HEK293 (cell line): ENCODE data around the gene SLC6A11.

Experiments
- CTCF ChIA-PET: fragments of 350-600 bp; formaldehyde crosslinking; extraction: SDS; loops from one replicate; lab custom pipeline; 2021; ENCODE audit warnings: antibody characterized with exemption; lab: Yijun Ruan, JAX
- POLR2A ChIA-PET: fragments of 300-600 bp; formaldehyde crosslinking; extraction: SDS; loops from one replicate; lab custom pipeline; 2020; ENCODE audit warnings: antibody characterized with exemption, inconsistent platforms; lab: Yijun Ruan, JAX
- H3K27ac ChIP-seq: fragments of 200-500 bp; sonication (Bioruptor generic); 2 replicates; pipeline ENCODE4 v1.5.1; 2014; ENCODE audit warnings: low read depth, low read length, control low read depth, inconsistent platforms; ENCODE audit errors: extremely low read depth
- H3K36me3 ChIP-seq, 2 experiments: fragments of 200-500 bp in 1 of 2; sonication (Bioruptor generic) in 1 of 2; 1 replicate in 1 of 2; 2 replicates in 1 of 2; pipeline ENCODE4 v1.5.1; 2014 to 2017; ENCODE audit warnings: inconsistent platforms in 2 of 2, low read length in 2 of 2; ENCODE audit not compliant: control insufficient read depth in 2 of 2, insufficient read depth in 1 of 2
- H3K4me1 ChIP-seq: fragments of 200-500 bp; sonication (Bioruptor generic); 2 replicates; pipeline ENCODE4 v1.5.1; 2014; ENCODE audit warnings: mild to moderate bottlenecking, low read length, inconsistent platforms; ENCODE audit not compliant: control insufficient read depth, insufficient read depth
- H3K4me3 ChIP-seq: 2 replicates; pipeline ENCODE4 v1.5.1; 2011; ENCODE audit warnings: low read depth, mild to moderate bottlenecking, control low read depth, low read length, moderate library complexity
- H3K9me3 ChIP-seq: fragments of 200-500 bp; sonication (Bioruptor generic); 2 replicates; pipeline ENCODE4 v1.5.1; 2014; ENCODE audit warnings: low read depth, low read length, inconsistent platforms; ENCODE audit not compliant: control insufficient read depth, insufficient read depth
- BCL6B ChIP-seq: fragments of 450-650 bp; formaldehyde crosslinking; IDR thresholded peaks from 2 replicates; pipeline ENCODE4 v1.5.1; 2017; ENCODE audit warnings: missing biosample characterization, missing genetic modification characterization
- EGR2 ChIP-seq: fragments of 450-650 bp; formaldehyde crosslinking; IDR thresholded peaks from 2 replicates; pipeline ENCODE4 v1.5.1; 2016; ENCODE audit warnings: low read depth, missing biosample characterization, missing genetic modification characterization
- FEZF1 ChIP-seq: fragments of 450-650 bp; formaldehyde crosslinking; IDR thresholded peaks from 2 replicates; pipeline ENCODE4 v1.5.1; 2016; ENCODE audit warnings: missing biosample characterization, missing genetic modification characterization
- HOXD13 ChIP-seq: sonication (generic); formaldehyde crosslinking; IDR thresholded peaks from 2 replicates; pipeline ENCODE4 v1.8.0; 2022; ENCODE audit warnings: missing genetic modification reagents, borderline replicate concordance
- PBX3 ChIP-seq: sonication (generic); formaldehyde crosslinking; IDR thresholded peaks from 2 replicates; pipeline ENCODE4 v1.8.1; 2022; ENCODE audit warnings: mild to moderate bottlenecking, moderate library complexity, missing genetic modification reagents
- PRDM4 ChIP-seq: fragments of 450-650 bp; formaldehyde crosslinking; IDR thresholded peaks from 2 replicates; pipeline ENCODE4 v1.5.1; 2017; ENCODE audit warnings: missing biosample characterization, missing genetic modification characterization
- SP2 ChIP-seq: fragments of 450-650 bp; formaldehyde crosslinking; IDR thresholded peaks from 2 replicates; pipeline ENCODE4 v1.5.1; 2016; ENCODE audit warnings: missing biosample characterization, missing genetic modification characterization
- ZBTB17 ChIP-seq: fragments of 450-650 bp; formaldehyde crosslinking; IDR thresholded peaks from 2 replicates; pipeline ENCODE4 v1.5.1; 2016; ENCODE audit warnings: missing biosample characterization, missing genetic modification characterization
- ZBTB20 ChIP-seq: fragments of 450-650 bp; formaldehyde crosslinking; IDR thresholded peaks from 2 replicates; pipeline ENCODE4 v1.5.1; 2016; ENCODE audit warnings: missing biosample characterization, missing genetic modification characterization
- ZFP69B ChIP-seq: fragments of 450-650 bp; formaldehyde crosslinking; IDR thresholded peaks from 2 replicates; pipeline ENCODE4 v1.5.1; 2016; ENCODE audit warnings: missing biosample characterization, missing genetic modification characterization
- ZNF10 ChIP-seq: fragments of 450-650 bp; formaldehyde crosslinking; IDR thresholded peaks from 2 replicates; pipeline ENCODE4 v1.5.1; 2017; ENCODE audit warnings: missing biosample characterization, missing genetic modification characterization
- ZNF138 ChIP-seq: fragments of 450-650 bp; formaldehyde crosslinking; IDR thresholded peaks from 2 replicates; pipeline ENCODE4 v1.5.1; 2016; ENCODE audit warnings: missing biosample characterization, missing genetic modification characterization, borderline replicate concordance
- ZNF239 ChIP-seq: fragments of 450-650 bp; formaldehyde crosslinking; IDR thresholded peaks from 2 replicates; pipeline ENCODE4 v1.5.1; 2016; ENCODE audit warnings: missing biosample characterization, missing genetic modification characterization
- ZNF266 ChIP-seq: fragments of 450-650 bp; formaldehyde crosslinking; IDR thresholded peaks from 2 replicates; pipeline ENCODE4 v1.5.1; 2016; ENCODE audit warnings: missing biosample characterization, missing genetic modification characterization, low read depth
- ZNF292 ChIP-seq: fragments of 450-650 bp; formaldehyde crosslinking; IDR thresholded peaks from 2 replicates; pipeline ENCODE4 v1.5.1; 2016; ENCODE audit warnings: low read depth, missing biosample characterization, missing genetic modification characterization, borderline replicate concordance
- ZNF302 ChIP-seq: fragments of 450-650 bp; formaldehyde crosslinking; IDR thresholded peaks from 2 replicates; pipeline ENCODE4 v1.5.1; 2016; ENCODE audit warnings: missing biosample characterization, missing genetic modification characterization, low read depth
- ZNF335 ChIP-seq: fragments of 450-650 bp; formaldehyde crosslinking; conservative IDR thresholded peaks from 2 replicates; pipeline ENCODE4 v1.5.1; 2016; ENCODE audit warnings: missing biosample characterization, missing genetic modification characterization
- ZNF398 ChIP-seq: fragments of 450-650 bp; formaldehyde crosslinking; IDR thresholded peaks from 2 replicates; pipeline ENCODE4 v1.5.1; 2017; ENCODE audit warnings: missing biosample characterization, missing genetic modification characterization
- ZNF510 ChIP-seq: fragments of 450-650 bp; formaldehyde crosslinking; IDR thresholded peaks from 2 replicates; pipeline ENCODE4 v1.5.1; 2018; ENCODE audit warnings: mild to moderate bottlenecking, missing genetic modification characterization, missing biosample characterization; ENCODE audit not compliant: insufficient replicate concordance
- ZNF530 ChIP-seq: fragments of 450-650 bp; formaldehyde crosslinking; IDR thresholded peaks from 2 replicates; pipeline ENCODE4 v1.5.1; 2016; ENCODE audit warnings: low read depth, missing biosample characterization, missing genetic modification characterization
- ZNF571 ChIP-seq: fragments of 450-650 bp; formaldehyde crosslinking; IDR thresholded peaks from 2 replicates; pipeline ENCODE4 v1.5.0; 2017; ENCODE audit warnings: missing biosample characterization, missing genetic modification characterization
- ZNF654 ChIP-seq: fragments of 450-650 bp; formaldehyde crosslinking; IDR thresholded peaks from 2 replicates; pipeline ENCODE4 v1.5.1; 2016; ENCODE audit warnings: low read depth, missing biosample characterization, missing genetic modification characterization
- ZNF707 ChIP-seq: fragments of 450-650 bp; formaldehyde crosslinking; IDR thresholded peaks from 2 replicates; pipeline ENCODE4 v1.5.1; 2016; ENCODE audit warnings: missing biosample characterization, missing genetic modification characterization
- ZNF837 ChIP-seq: fragments of 450-650 bp; formaldehyde crosslinking; IDR thresholded peaks from 2 replicates; pipeline ENCODE4 v1.5.1; 2016; ENCODE audit warnings: missing biosample characterization, missing genetic modification characterization

The SLC6A11 gene

GRCh38 chr3:10950476-10951294, 134.7 kb downstream of the SLC6A11 start (continued):
- TF ChIP-seq ZNF10 (peak; percentile 93), ZNF266 (tag by site-specific recombination) (no peak), ZBTB17 (peak; percentile 64), ZNF510 (tag by site-specific recombination) (no peak), HOXD13 (CRISPR knock-in tag) (no peak), PRDM4 (tag by site-specific recombination) (no peak), ZNF654 (tag by site-specific recombination) (peak; percentile 12; the same call in 1 of the 2 replicates), ZNF837 (tag by site-specific recombination) (no peak), BCL6B (peak; percentile 56; the same call in 1 of the 2 replicates), ZNF571 (tag by site-specific recombination) (no peak), SP2 (tag by site-specific recombination) (no peak), ZNF239 (no peak)

- Histone ChIP-seq H3K4me1 (no peaks in the 10 kb centered on the region), H3K27ac (no peak overlapping the region), H3K4me3 (no peak overlapping the region), H3K36me3 (no peaks in the 10 kb centered on the region), H3K9me3 (no peaks in the 10 kb centered on the region)
- POLR2A ChIA-PET, result no interaction called here
- CTCF ChIA-PET, result interaction anchor here (0.6 to 11.2 kb wide), 17 partner anchors 8 to 1807 kb away, joined by 3 to 142 read pairs (median 4); no protein-coding TSS in a partner anchor
- TF ChIP-seq FEZF1 (tag by site-specific recombination) (no peak), PBX3 (CRISPR knock-in tag) (no peak), ZNF292 (tag by site-specific recombination) (no peak), ZNF138 (tag by site-specific recombination) (no peak), EGR2 (tag by site-specific recombination) (peak; percentile 59; the same call in 1 of the 2 replicates), ZNF398 (tag by site-specific recombination) (peak; percentile 42; the same call in 1 of the 2 replicates), ZNF707 (tag by site-specific recombination) (no peak), ZNF335 (tag by site-specific recombination) (peak; percentile 25; the same call in 1 of the 2 replicates), ZNF530 (no peak), ZFP69B (tag by site-specific recombination) (no peak), ZNF302 (tag by site-specific recombination) (no peak), ZBTB20 (tag by site-specific recombination) (no peak)
Measured at GRCh38 chr3:10951295-10951926, 135.4 kb downstream of the SLC6A11 start.
